ENCODE measurements around the gene SNRPA. TPM values are rescaled to one million over a fixed set of nuclear protein-coding genes. Genes with fewer than 3 reads are reported as not detected.
A peak's percentile ranks its signal among the peaks of the same experiment; 100 is the strongest.

SNRPA gene
- total and polyA plus RNA-seq, 2 of the 13 experiments (the other 11 are each of a cell fraction or from before 2014, with no cell fraction given): 59.6 to 162 TPM

DNA sequence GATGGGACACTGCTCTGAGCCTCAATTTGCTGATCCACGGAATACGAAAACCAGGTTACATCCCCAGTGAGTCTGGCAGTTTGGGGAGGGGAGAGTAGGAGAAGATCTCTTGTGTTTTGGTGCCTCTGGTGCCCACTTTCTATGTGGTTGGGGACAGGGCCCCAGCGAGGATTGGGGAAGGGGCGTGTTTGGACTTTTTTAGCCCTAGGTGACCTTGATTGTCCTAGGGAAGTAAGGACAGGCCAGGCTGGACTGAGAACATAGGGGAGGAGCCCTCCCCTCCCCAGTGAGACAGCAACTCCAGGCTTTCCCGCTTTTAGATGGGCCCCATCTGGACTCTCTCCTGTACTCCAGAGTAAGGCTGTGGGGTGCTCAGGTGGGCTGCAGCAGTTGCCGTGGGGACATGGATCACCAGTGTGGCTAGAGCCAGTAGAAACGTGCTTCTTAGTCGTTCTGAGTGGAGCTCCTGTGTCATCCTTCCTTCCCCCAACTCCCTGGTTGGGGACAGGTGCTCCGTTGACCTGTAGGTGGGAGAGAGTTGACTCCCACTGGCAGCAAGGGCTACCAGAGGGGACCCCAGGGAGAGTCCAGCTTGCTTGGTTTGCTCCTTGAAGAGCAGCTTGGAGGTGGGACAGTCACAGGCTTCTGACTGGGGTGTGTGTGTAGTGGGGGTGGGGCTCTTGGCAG, 52.3 kb downstream of the SNRPA start:
- H3K9ac ChIP-seq (ENCODE audit: insufficient read depth, low read depth, low read length): peak overlapping the region; percentile 26
- POLR2A ChIA-PET: interaction anchor here (1.3 to 5.0 kb wide), 2 partner anchors 25 to 53 kb away, joined by 5 to 28 read pairs; partner anchors contain the start of genes ACTMAP and RAB4B
- peaks cover 53% of the 10 kb centered on the region for H3K4me1 ChIP-seq (ENCODE audit: insufficient read depth, low read length)

More for the DNA sequence above, 52.3 kb downstream of the SNRPA start:
- WGBS (ENCODE audit: low lambda C conversion rate): 71% methylated on average over 4 of the region's 9 CpGs
- H3K4me2 ChIP-seq (ENCODE audit: low read depth, low read length): peak overlapping the region; percentile 38
- FAIRE-seq: no peak
- H2AFZ ChIP-seq (ENCODE audit: low read length): no peak overlapping the region
- peak overlapping the region; percentile 48 for H3K27ac ChIP-seq (ENCODE audit: extremely low read length, insufficient read depth, low read length)
- intact Hi-C loops (cut with micrococcal nuclease; ENCODE audit: unreplicated experiment): no loop called here
- H3K36me3 ChIP-seq (replicated peaks in 1 of 2; ENCODE audit: control insufficient read depth in 1 of 2, insufficient read depth in 2 of 2, low read length in 2 of 2): peaks cover 10 to 22% of the 10 kb centered on the region in 2 experiments; a peak in 4 of 5 replicates
- DNase-seq (ENCODE audit: low spot score): no peak
- CTCF ChIA-PET (ENCODE audit: low intra/inter-chr PET ratio, low total read pairs): no interaction called here
- H3K9me3 ChIP-seq (ENCODE audit: low read length): no peaks in the 10 kb centered on the region
- in situ Hi-C loops (cut with HindIII; ENCODE audit: extremely low pct_ligation_motif_present, low pct_unique_long_range_greater_than_20kb): no loop called here
- no peaks in the 10 kb centered on the region; a peak in 2 of 5 replicates for H3K27me3 ChIP-seq (ENCODE audit: control insufficient read depth in 1 of 2, insufficient read depth in 2 of 2, low read length in 2 of 2)
- ATAC-seq: no peak
- no TSS peak for BruUV-seq (replicated peaks)
- H3K4me3 ChIP-seq (replicated peaks in 1 of 3; ENCODE audit: insufficient read depth in 1 of 3, low read depth in 2 of 3, low read length in 3 of 3): peak overlapping the region in 1 of 3 experiments; percentile 23; a peak in 1 of 6 replicates
- H3K79me2 ChIP-seq (ENCODE audit: insufficient read depth, low read length): peaks cover 34% of the 10 kb centered on the region
- peaks cover 11% of the 10 kb centered on the region; the same call in 1 of the 2 replicates for H4K20me1 ChIP-seq (ENCODE audit: insufficient read depth, low read length)
- TF ChIP-seq HOXA9 (CRISPR knock-in tag; IDR thresholded peaks at IDR 0.05; ENCODE audit: borderline replicate concordance) (no peak), ZNF337 (CRISPR knock-in tag; IDR thresholded peaks at IDR 0.05; ENCODE audit: borderline replicate concordance, low read depth) (no peak), FOXA3 (CRISPR knock-in tag; IDR thresholded peaks at IDR 0.05) (no peak), CCAR2 (optimal IDR thresholded peaks at IDR 0.05; ENCODE audit: low read depth, low read length) (no peak), ZNF7 (CRISPR knock-in tag; IDR thresholded peaks at IDR 0.05) (no peak), ISL2 (CRISPR knock-in tag; IDR thresholded peaks at IDR 0.05) (no peak), SRF (IDR thresholded peaks at IDR 0.05; ENCODE audit: low read depth, low read length) (no peak), ZFP36 (IDR thresholded peaks at IDR 0.05; ENCODE audit: borderline replicate concordance, low read depth, low read length, partially characterized antibody) (no peak), CBFB (CRISPR knock-in tag; IDR thresholded peaks at IDR 0.05) (no peak), RARA (CRISPR knock-in tag; IDR thresholded peaks at IDR 0.05) (no peak), SRSF9 (IDR thresholded peaks at IDR 0.05; ENCODE audit: borderline replicate concordance, insufficient read depth, low read depth, low read length, poor library complexity, severe bottlenecking) (no peak), MBD4 (IDR thresholded peaks at IDR 0.05; ENCODE audit: borderline replicate concordance, low read length) (no peak)
- TF ChIP-seq, protein P1, sequence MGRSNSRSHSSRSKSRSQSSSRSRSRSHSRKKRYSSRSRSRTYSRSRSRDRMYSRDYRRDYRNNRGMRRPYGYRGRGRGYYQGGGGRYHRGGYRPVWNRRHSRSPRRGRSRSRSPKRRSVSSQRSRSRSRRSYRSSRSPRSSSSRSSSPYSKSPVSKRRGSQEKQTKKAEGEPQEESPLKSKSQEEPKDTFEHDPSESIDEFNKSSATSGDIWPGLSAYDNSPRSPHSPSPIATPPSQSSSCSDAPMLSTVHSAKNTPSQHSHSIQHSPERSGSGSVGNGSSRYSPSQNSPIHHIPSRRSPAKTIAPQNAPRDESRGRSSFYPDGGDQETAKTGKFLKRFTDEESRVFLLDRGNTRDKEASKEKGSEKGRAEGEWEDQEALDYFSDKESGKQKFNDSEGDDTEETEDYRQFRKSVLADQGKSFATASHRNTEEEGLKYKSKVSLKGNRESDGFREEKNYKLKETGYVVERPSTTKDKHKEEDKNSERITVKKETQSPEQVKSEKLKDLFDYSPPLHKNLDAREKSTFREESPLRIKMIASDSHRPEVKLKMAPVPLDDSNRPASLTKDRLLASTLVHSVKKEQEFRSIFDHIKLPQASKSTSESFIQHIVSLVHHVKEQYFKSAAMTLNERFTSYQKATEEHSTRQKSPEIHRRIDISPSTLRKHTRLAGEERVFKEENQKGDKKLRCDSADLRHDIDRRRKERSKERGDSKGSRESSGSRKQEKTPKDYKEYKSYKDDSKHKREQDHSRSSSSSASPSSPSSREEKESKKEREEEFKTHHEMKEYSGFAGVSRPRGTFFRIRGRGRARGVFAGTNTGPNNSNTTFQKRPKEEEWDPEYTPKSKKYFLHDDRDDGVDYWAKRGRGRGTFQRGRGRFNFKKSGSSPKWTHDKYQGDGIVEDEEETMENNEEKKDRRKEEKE (IDR thresholded peaks at IDR 0.05): no peak
- TF ChIP-seq, protein P2, sequence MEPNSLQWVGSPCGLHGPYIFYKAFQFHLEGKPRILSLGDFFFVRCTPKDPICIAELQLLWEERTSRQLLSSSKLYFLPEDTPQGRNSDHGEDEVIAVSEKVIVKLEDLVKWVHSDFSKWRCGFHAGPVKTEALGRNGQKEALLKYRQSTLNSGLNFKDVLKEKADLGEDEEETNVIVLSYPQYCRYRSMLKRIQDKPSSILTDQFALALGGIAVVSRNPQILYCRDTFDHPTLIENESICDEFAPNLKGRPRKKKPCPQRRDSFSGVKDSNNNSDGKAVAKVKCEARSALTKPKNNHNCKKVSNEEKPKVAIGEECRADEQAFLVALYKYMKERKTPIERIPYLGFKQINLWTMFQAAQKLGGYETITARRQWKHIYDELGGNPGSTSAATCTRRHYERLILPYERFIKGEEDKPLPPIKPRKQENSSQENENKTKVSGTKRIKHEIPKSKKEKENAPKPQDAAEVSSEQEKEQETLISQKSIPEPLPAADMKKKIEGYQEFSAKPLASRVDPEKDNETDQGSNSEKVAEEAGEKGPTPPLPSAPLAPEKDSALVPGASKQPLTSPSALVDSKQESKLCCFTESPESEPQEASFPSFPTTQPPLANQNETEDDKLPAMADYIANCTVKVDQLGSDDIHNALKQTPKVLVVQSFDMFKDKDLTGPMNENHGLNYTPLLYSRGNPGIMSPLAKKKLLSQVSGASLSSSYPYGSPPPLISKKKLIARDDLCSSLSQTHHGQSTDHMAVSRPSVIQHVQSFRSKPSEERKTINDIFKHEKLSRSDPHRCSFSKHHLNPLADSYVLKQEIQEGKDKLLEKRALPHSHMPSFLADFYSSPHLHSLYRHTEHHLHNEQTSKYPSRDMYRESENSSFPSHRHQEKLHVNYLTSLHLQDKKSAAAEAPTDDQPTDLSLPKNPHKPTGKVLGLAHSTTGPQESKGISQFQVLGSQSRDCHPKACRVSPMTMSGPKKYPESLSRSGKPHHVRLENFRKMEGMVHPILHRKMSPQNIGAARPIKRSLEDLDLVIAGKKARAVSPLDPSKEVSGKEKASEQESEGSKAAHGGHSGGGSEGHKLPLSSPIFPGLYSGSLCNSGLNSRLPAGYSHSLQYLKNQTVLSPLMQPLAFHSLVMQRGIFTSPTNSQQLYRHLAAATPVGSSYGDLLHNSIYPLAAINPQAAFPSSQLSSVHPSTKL (CRISPR knock-in tag; IDR thresholded peaks at IDR 0.05): no peak

Data from HepG2 (cell line).